GM18498 (cell line): ENCODE data around the gene UTS2B.

Experiments
- ATAC-seq: cut with Tn5 transposase; IDR thresholded peaks from one replicate; pipeline ENCODE4 v1.9.1; 2021; ENCODE audit warnings: mild to moderate bottlenecking, moderate library complexity; ENCODE audit not compliant: unreplicated experiment

Gene UTS2B

DNA sequence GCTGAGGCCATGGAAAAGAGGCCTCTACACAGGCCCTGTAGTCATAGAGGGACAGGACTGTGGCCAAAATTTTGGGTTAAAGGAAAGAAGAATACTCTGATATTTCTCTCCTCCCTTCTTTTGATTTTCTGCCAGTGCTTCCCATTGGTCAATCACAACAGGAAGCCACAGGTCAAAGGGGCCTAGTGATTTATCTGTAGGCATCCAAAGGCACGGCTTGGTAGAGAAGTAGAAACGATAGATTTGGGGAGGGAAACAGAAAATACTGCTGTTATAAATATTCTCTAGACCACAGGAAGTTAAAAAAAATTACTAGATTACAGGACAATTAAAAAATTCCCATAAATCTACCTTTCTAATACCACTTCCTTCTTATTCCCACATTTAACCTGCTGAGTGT, 2.8 kb downstream of the UTS2B start:
- ATAC-seq = no peak

DNA sequence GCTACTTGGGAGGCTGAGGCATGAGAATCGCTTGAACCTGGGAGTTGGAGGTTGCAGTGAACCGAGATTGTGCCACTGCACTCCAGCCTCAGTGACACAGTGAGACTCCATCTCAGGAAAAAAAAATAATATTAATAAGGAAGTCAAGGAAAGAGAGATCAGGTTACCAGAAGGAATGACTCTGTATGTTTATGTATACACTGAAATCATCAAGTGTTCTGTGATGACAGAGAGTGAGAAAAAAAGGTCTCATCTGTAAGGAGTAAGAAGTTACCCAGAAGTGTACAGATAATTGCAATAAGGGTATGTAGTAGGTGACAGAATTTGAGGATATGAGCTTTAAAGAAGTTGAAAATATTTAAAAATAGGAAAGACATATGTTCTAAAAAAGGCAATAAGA, 5.4 kb downstream of the UTS2B start:
- ATAC-seq = no peak

DNA sequence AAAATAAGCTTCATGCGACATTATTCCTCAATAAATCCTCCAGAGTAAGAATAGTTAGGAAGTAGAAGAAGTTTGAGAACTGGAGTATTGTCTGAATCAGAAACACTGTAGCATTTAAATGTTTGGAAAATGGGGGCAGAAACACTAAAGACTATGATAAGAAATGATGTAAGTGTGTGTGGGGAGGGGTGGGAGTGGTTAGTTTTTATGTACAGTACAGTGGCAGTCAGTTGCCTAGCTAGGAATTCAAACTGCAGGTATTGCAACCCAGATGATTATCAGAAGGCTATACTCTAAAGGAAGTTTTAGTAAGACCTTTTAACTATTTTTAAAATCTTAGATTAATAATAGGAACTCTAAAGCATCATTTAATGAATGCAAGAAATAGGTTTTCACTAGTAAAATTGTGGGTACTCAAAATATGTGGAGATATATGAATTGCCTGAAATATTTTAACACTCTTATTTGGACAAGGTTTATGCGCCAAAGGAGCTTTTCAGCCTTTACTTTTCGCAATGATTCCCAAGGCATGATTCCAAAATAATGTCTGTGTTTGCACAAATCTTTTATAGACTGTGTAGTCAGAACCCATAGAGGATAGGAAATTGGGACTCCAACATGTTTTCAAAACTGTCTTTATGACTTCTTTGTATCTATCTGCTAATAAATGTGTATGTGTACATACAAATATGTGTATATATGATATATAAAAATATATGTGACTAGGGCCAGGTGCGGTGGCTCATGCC, 9.1 kb downstream of the UTS2B start:
- ATAC-seq = no peak

DNA sequence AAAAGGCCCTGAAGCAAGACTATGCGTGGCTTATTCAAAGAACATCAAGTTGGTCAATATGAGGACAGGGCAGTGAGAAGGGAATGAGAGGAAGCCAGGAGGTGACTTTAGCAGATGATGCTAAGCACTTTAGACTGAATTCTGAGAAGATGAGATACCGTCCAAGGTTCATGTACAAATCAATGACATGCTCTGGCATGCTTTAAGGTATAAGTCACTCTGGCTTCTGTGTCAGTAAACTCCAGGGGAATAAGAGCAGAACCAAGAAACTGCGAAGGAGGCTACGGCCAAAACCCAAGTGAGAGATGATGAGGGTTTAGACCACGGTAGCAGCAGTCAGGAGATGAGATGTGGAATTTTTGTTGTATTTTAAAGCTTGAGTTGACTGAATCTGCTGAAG, 10.0 kb downstream of the UTS2B start:
- no peak for ATAC-seq

DNA sequence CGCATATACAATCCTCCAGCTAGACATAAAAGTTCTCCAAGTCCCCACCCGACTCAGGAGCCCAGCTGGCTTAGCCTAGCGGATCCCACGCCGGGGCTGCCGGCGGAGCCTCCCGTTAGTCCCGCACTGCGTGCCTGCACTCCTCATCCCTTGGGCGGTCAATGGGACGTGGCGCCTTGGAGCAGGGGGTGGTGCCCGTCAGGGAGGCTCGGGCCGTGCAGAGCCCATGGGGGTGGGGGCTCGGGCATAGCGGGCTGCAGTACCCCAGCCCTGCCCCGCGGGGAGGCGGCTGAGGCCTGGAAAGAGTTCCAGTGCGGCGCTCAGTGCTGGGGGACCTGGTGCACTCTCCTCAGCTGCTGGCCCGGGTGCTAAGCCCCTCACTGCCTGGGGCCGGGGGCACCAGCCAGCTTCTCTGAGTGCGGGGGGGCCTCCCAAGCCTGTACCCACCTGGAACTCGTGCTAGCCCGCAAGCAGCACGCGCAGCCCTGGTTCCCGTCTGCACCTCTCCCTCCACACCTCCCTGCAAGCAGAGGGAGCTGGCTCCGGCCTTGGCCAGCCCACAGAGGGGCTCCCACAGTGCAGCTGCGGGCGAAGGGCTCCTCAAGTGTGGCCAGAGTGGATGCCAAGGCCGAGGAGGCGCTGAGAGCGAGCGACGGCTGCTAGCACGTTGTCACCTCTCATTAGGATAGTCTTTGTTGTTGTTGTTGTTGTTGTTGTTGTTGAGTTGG, 13.3 kb downstream of the UTS2B start:
- no peak for ATAC-seq

DNA sequence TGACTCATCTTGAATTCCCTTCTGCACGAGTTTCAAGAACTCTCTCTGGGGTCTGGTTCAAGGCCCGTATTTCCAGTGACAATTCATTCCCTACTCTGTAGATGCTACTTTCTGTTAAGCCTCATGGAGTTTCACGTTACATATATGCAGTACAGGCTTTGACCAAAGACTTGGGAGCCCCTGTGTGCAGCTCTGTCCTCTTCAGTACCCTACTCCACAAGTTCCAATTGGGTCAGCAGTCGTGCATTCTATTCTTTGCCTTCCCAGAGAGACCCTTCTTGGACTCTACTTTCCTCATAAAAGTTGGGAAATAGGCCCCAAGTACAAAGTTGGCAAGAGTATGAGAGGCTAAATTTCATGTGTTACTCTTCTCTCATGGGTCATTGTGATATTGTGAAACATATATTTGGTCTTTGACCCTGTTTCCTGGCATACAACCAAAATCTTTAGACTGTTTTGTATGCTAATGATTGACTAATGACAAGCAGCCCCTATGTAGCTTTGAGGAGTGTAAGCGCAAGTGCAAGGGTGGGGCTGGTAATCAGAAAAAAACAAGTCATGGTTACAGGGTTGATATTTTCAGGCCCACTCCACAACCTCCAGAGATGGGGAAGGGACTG, 16.1 kb downstream of the UTS2B start:
- ATAC-seq = no peak

DNA sequence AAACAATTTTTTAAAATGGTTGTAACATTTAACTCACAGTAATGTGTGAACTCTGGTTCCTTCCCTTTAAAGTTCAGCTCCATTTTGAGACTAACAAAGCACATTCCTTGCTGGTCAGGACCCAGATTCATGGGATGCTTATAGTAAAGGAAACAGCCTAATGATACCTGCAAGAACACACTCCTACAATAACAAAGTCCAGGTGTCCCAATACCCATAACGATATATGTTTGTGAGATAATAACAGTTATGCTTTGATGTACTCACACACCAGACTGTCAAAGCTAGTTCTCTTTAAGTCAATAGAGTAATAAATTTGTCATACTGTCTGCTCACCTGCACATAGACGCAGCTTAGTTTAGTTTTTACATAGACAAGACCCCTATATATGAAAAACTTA, 17.0 kb downstream of the UTS2B start:
- no peak for ATAC-seq

DNA sequence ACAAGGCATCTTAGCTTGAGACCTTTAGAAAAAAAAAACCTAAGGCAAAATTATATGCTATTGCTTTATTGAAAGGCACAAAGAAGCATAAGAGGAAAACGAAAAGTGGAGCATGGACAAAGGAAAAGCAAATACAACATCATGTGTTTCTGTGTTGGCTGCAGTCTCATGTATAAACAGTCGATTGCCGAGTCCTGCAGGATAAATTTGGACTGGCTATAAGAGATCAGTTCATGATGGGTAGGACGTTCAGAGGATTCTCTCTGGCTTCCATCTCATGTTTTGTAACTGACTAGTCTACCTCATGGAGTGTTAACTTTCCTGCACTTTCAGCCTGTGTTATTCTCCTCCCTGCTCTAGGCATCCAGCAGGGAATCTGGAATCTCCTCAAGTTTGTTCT, 23.0 kb downstream of the UTS2B start:
- no peak for ATAC-seq

DNA sequence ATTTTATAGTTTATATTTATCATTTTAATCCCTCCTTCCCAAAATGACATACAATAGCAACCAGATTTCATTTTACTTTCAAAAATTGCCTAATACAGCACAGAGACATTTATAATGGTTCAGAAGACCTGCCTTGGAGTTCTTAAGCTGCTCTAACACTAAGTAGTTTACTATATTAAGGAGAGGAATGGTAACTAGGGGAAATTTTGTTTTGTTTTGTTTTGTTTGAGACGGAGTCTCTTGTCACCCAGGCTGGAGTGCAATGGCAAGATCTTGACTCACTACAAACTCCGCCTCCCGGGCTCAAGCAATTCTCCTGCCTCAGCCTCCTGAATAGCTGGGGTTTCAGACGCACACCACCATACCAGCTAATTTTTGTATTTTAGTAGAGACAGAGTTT, 23.9 kb downstream of the UTS2B start:
- ATAC-seq = no peak

DNA sequence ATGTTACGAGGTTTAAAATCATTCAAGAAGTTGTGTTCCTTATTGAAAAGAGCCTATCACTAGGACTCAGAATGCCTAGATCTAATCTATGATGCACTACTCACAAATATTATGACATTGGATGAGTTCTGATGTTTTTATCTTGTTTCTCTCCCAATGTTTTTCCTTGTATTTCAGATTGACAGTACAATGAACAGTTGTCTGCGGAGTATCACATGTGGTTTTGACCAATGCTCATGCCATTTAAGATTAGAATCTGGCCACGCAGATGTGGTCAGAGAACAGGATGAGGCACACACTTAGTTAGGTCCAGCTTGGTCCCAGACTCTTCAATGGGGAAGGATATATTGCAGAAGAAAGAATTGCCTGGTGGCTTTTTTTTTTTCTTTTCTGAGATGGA, 26.7 kb downstream of the UTS2B start:
- ATAC-seq = no peak

DNA sequence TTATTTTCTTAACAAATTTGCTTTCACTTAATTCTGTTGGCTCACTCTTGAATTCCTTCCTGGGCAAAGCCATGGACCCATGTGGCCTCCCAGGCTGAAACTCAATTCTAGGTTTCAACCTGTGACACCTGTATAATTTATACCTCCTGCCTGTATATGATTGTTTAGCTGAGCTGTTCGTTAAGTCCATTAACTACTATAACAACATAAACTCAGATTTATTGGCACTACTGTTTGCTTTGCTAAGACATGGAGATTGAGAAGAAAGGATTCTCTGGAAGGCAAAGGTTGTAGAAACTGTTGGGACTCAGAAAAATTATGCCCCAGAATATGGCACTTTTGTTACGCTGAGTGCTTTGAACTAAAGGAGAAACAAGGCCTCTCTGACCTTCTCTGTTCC, 27.9 kb downstream of the UTS2B start:
- ATAC-seq = no peak

DNA sequence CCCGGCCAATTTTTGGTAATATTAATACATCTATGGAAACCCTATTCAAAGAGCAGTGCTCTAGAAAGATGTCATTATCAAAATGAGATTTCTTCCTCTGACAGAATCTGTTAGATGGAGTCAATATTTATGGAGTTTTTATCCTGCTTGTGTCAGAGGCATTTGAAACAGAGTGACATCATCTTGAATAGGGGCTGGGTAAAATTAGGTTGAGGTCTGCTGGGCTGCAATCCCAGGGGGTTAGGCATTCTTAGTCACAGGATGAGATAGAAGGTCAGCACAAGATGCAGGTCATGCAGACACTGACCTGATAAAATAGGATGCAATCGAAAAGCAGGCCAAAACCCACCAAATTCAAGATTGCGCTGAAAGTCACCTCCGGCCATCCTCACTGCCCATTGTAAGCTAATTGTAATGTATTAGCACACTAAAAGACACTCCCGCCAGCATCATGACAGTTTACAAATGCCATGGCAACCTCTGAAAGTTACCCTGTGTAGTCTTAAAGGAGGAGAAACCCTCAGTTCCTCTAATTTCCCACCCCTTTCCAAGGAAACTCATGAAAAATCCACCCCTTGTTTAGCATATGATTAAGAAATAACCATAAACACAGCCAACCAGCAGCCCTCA, 28.4 kb downstream of the UTS2B start:
- no peak for ATAC-seq

DNA sequence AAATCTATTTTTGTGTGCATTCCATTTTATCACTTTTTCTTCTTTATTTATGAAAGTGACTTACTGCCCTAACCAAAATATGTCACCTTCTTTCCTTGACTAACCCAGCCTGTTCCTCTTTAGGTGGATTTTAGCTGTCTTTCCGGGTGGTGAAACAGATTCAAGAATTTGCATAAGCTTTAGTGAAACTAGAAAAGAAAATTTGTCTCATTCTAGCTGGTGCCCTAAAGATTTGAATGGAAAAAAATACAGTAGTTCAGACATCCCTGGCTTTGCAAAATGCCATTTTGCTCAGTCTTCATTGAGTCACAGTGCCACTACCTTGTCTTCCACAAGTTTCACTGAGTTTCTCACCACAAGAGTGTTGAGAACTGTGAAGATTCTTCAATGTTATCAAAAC, 29.3 kb downstream of the UTS2B start:
- ATAC-seq = peak; percentile 80

DNA sequence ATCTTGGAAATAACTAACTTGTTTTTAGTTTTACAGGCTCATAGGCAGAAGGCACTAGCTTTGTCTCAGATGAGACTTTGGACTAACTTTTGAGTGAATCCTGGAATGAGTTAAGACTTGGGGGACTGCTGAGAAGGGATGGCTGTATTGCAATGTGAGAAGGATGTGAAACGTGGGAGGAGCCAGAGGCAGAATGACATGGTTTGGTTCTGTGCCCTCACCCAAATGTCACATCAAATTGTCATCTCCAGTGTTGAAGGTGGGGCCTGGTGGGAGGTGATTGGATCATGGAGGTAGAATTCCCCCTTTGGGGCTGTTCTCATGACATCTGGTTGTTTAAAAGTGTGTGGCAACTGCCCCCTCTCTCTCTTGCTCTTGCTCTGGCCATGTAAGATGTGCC, 29.9 kb downstream of the UTS2B start:
- ATAC-seq = peak; percentile 35

DNA sequence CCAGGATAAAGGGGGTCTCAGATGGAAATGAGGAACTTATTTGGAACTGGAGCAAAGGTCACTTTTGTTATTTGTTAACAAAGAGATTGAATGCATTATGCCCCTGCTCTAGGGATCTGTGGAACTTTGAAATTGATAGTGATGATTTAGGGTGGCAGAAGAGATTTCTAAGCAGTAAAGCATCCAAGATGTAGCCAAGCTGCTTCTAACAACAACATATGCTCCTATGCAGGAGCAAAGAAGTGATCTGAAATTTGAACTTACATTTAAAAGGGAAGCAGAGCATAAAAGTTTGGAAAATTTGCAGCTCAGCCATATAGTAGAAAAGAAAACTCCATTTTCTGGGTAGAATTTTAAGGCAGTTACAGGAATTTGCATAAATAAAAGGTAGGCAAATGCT, 31.5 kb downstream of the UTS2B start:
- ATAC-seq = no peak

DNA sequence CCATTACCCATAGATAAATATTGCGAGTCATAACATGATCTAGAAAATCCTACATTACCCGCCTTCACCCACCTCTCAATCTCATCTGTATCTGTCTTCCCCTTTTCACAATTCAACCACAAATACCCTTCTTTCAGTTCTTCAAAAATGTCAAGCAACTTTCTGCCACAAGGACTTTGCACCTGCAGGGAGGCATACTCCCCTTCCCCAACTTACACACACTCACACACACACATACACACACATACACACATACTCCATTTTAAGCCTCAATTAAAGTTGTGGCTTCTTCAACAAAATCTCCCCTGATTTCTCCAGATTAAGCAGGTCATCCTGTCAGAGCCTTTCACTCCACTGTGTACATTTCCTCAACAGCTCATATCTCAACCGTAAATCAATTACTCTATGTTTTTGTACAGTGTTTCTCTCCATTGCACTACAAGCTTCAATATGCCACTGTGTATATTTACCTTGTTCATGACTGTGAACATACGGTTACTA, 34.2 kb downstream of the UTS2B start:
- peak; percentile 89 for ATAC-seq

DNA sequence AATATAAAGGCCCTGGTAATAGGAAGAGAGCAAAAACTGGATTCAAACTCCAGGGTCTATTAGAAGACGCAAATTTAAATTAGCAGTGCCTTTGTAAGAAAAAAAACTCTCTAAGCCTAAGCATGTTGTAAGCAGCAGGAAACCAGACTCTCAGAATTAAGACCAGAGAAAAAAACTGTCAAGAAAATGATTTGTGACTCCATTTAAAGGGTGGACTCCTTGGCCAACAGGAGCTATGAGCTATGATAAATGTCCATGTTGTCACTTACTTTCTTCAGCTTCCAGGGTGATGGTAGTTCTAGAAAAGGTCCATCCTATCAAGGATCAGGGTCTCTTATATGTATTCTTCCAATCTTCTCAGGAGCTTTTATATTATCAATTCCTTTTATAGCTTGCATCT, 36.0 kb downstream of the UTS2B start:
- no peak for ATAC-seq

DNA sequence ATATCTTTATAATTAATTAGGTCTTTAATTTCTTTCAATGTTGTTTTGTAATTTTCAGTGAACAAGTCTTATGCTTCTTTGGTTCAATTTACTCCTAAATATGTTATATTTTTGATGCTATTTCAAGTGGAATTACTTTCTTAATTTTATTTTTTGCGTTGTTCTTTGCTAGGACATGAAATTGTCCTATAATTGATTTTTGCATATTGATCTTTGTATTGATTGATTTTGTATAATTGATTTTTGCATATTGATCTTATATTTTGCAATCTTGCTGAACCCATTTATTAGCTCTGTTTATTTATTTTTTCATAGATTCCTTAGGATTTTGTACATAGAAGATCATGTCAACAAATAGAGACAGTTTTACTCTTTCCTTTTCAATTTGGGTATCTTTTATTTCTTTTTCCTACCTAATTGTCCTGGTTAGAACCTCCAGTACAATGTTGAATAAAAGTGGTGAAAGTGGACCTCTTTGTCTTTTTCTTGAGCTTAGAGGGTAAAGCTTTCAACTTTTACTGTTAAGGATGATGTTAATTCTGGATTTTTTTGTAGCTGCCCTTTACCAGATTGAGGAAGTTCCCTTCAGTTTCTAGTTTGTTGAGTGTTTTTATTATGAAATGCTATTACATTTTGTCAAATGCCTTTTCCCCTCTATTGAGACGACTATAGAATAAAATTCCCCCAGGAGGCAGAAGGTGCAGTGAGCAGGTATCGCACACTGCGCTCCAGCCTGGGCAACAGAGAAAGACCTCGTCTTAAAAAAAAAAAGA, 37.9 kb downstream of the UTS2B start:
- ATAC-seq = no peak

DNA sequence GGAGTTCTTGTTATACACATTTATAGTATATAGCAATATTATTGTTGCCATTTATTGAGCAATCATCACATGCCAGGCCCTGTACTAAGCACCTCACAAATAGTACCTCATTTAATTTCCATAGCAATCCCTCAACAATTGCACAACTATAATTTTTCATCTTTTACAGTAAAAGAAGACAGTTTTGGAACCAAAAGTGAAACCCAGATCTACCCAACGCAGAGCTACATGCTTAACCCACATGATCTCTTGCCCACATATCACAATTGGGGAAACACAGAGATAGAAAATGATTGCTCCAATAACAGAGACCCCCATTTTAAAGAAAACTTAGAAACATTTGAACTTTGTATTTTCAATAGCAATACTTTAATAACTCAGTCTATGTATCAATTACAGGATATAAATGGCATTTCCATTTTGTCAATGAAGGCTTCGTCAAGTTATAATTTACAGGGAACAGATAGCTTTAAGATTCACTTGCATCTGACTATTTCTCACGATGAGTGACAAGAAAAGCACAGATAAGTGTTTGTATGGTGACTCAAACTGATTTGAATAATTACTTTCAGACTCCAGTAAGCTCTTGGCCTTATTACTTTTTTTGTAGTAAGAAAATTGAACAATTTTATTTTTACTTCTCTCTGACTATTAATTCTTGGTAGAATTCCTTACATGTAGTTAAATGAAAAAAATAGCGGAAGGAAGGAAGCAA, 39.9 kb downstream of the UTS2B start:
- peak; percentile 88 for ATAC-seq

DNA sequence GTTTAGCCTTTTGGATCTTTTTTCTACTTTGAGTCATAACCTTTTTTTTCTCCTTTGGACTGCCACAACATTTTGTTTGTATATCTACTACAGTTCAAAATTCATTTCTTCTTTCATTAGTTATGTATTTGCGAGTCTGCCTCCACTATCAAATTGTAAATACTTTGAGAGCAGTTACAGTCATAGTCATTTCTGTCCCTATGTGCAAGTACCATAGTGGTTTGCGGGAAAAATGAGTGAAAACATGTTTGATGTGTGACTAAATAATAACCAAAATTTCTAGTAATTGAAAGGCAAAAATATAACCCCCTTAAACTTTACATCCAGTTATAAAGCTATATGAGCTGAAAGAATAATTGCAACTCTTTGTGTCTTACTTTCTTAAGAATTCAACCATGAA, 46.9 kb downstream of the UTS2B start:
- ATAC-seq = no peak
